ENCODE measurements around the gene TMEM247.
"Not testable (repeated sequence)": the region's sequence is repeated elsewhere in the genome, so short reads cannot be mapped to it uniquely, and the experiment has no call there.

Gene TMEM247

GRCh38 chr2:46518861-46519260 is 39.5 kb downstream of the TMEM247 start:
- no peak for DNase-seq

- no peak for DNase-seq
Observed at GRCh38 chr2:46519265-46519664, 39.9 kb downstream of the TMEM247 start.

- DNase-seq = no peak
Observed at GRCh38 chr2:46520130-46520711, 40.9 kb downstream of the TMEM247 start.

- DNase-seq = peak; percentile 40
Observed at GRCh38 chr2:46521215-46521683, 41.9 kb downstream of the TMEM247 start.

- DNase-seq = not testable (repeated sequence)
Observed at GRCh38 chr2:46522385-46522784, 43.0 kb downstream of the TMEM247 start.

GRCh38 chr2:46525522-46526155 is 46.3 kb downstream of the TMEM247 start:
- DNase-seq = no peak

- DNase-seq = no peak
Observed at GRCh38 chr2:46528880-46529279, 49.5 kb downstream of the TMEM247 start.

- DNase-seq = no peak
Observed at GRCh38 chr2:46530639-46531038, 51.3 kb downstream of the TMEM247 start.

GRCh38 chr2:46531863-46532262 is 52.5 kb downstream of the TMEM247 start:
- DNase-seq = no peak

Data from CD4-positive, alpha-beta T cell treated with Interleukin-15 for 1 hour (primary cell).